GM12891 (cell line): ENCODE results near the gene FILIP1L.

Experiments
- PAX5 ChIP-seq: IDR thresholded peaks from 2 replicates; pipeline ENCODE4 v1.6.1; 2011; ENCODE audit warnings: low read length, moderate library complexity, mild to moderate bottlenecking; ENCODE audit not compliant: insufficient read depth, severe bottlenecking
- POLR2A ChIP-seq: IDR thresholded peaks from 2 replicates; pipeline ENCODE4 v1.6.1; 2011; ENCODE audit warnings: low read depth, low read length, control low read depth
- POLR2AphosphoS5 ChIP-seq: IDR thresholded peaks from 2 replicates; pipeline ENCODE4 v1.6.1; 2011; ENCODE audit warnings: low read depth, low read length, control low read depth

- no peak for TF ChIP-seq POLR2A
- no peak for TF ChIP-seq POLR2AphosphoS5
- no peak for TF ChIP-seq PAX5
Observed at GRCh38 chr3:99919694-99920093, 194.6 kb downstream of the FILIP1L start.
